GM23338 (cell line): ENCODE results near the gene SESN3. TPM values are rescaled to one million over a fixed set of nuclear protein-coding genes. Genes with fewer than 3 reads are reported as not detected.

Source experiments
- ATAC-seq: fragments of 200-7000 bp; cut with Tn5 transposase; 3 replicates; pipeline ENCODE4 v1.9.1; 2020
- DNase-seq: peaks from one replicate; pipeline ENCODE4 v3.0.0-alpha.2; 2015; ENCODE audit warnings: low spot score
- H2AFZ ChIP-seq: fragments of 200-600 bp; sonication (generic); 2 replicates; pipeline ENCODE4 v1.8.0; 2016; ENCODE audit warnings: antibody characterized with exemption, mild to moderate bottlenecking, moderate library complexity
- H3F3A ChIP-seq: fragments of 200-600 bp; sonication (generic); replicated peaks from 2 replicates; pipeline ENCODE4 v1.8.0; 2017; ENCODE audit warnings: antibody characterized with exemption, mixed run types, low read depth
- H3K27ac ChIP-seq: fragments of 200-600 bp; sonication (generic); 2 replicates; pipeline ENCODE4 v1.6.1; 2016; ENCODE audit warnings: low read depth
- H3K27me3 ChIP-seq: fragments of 200-600 bp; sonication (generic); 2 replicates; pipeline ENCODE4 v1.8.0; 2016; ENCODE audit warnings: mild to moderate bottlenecking, mixed run types, moderate library complexity; ENCODE audit not compliant: insufficient read depth
- H3K36me3 ChIP-seq: fragments of 200-600 bp; sonication (generic); 2 replicates; pipeline ENCODE4 v1.8.0; 2016; ENCODE audit warnings: mild to moderate bottlenecking; ENCODE audit not compliant: insufficient read depth
- H3K4me1 ChIP-seq: fragments of 200-600 bp; sonication (generic); 2 replicates; pipeline ENCODE4 v1.8.0; 2016; ENCODE audit warnings: mild to moderate bottlenecking, moderate library complexity; ENCODE audit not compliant: insufficient read depth
- H3K4me2 ChIP-seq: fragments of 200-600 bp; sonication (generic); 2 replicates; pipeline ENCODE4 v1.7.1; 2017; ENCODE audit warnings: mixed run types
- H3K4me3 ChIP-seq: fragments of 200-600 bp; sonication (generic); 2 replicates; pipeline ENCODE4 v1.6.1; 2016; ENCODE audit warnings: mixed run types
- H3K79me2 ChIP-seq: fragments of 200-600 bp; sonication (generic); replicated peaks from 2 replicates; pipeline ENCODE4 v1.8.0; 2017; ENCODE audit warnings: mild to moderate bottlenecking; ENCODE audit not compliant: insufficient read depth
- H3K9me2 ChIP-seq: fragments of 200-600 bp; sonication (generic); 2 replicates; pipeline ENCODE4 v1.8.0; 2017; ENCODE audit not compliant: insufficient read depth
- H4K20me1 ChIP-seq: fragments of 200-600 bp; sonication (generic); replicated peaks from 2 replicates; pipeline ENCODE4 v1.8.0; 2017; ENCODE audit warnings: mild to moderate bottlenecking; ENCODE audit not compliant: insufficient read depth
- H3K27ac Mint-ChIP-seq: 2 replicates; pipeline ENCODE4 v1.8.0; 2020; ENCODE audit warnings: inconsistent platforms, mild to moderate bottlenecking, moderate library complexity, mixed read lengths
- H3K27me3 Mint-ChIP-seq: 3 replicates; pipeline ENCODE4 v1.8.0; 2022; ENCODE audit warnings: low read depth, mild to moderate bottlenecking, moderate library complexity, mixed read lengths, inconsistent platforms; ENCODE audit not compliant: insufficient read depth, poor library complexity
- H3K36me3 Mint-ChIP-seq: 3 replicates; pipeline ENCODE4 v1.8.0; 2021; ENCODE audit warnings: low read depth, mild to moderate bottlenecking, inconsistent platforms, moderate library complexity, mixed read lengths
- H3K4me1 Mint-ChIP-seq: 3 replicates; pipeline ENCODE4 v1.8.0; 2020; ENCODE audit warnings: mild to moderate bottlenecking, inconsistent platforms, mixed read lengths
- H3K4me3 Mint-ChIP-seq: 3 replicates; pipeline ENCODE4 v1.8.0; 2021; ENCODE audit warnings: moderate library complexity, mild to moderate bottlenecking, inconsistent platforms, mixed read lengths
- H3K9me3 Mint-ChIP-seq: 3 replicates; pipeline ENCODE4 v1.8.0; 2020; ENCODE audit warnings: moderate library complexity, mild to moderate bottlenecking, inconsistent platforms, mixed read lengths
- CREB1 ChIP-seq: fragments of 250-450 bp; sonication (Bioruptor Pico); IDR thresholded peaks from 2 replicates; pipeline ENCODE4 v1.5.0; 2020; ENCODE audit warnings: low read depth, mild to moderate bottlenecking, moderate library complexity
- CTCF ChIP-seq, 2 experiments: fragments of 200-600 bp in 1 of 2; sonication (generic) in 1 of 2; conservative IDR thresholded peaks; 2 replicates each; pipeline versions ENCODE4 v1.5.1 to v1.6.1; 2016 to 2017; ENCODE audit warnings: antibody characterized with exemption in 2 of 2, low read depth in 2 of 2, mild to moderate bottlenecking in 2 of 2, moderate library complexity in 1 of 2
- ETS1 ChIP-seq: IDR thresholded peaks from 2 replicates; pipeline ENCODE4 v1.6.1; 2016; ENCODE audit warnings: antibody characterized with exemption
- EZH2 ChIP-seq: fragments of 200-600 bp; sonication (generic); IDR thresholded peaks from one replicate; pipeline ENCODE4 v1.8.0; 2017; ENCODE audit warnings: antibody characterized with exemption, mild to moderate bottlenecking, low read depth; ENCODE audit not compliant: unreplicated experiment
- EZH2phosphoT487 ChIP-seq: fragments of 200-600 bp; sonication (generic); IDR thresholded peaks from one replicate; pipeline ENCODE4 v1.8.1; 2018; ENCODE audit warnings: antibody characterized with exemption; ENCODE audit not compliant: unreplicated experiment
- JUNB ChIP-seq: IDR thresholded peaks from one replicate; pipeline ENCODE4 v1.6.1; 2016; ENCODE audit warnings: antibody characterized with exemption; ENCODE audit not compliant: unreplicated experiment
- NANOG ChIP-seq: IDR thresholded peaks from 2 replicates; pipeline ENCODE4 v1.6.1; 2016; ENCODE audit warnings: antibody characterized with exemption, borderline replicate concordance
- REST ChIP-seq: IDR thresholded peaks from one replicate; pipeline ENCODE4 v1.6.1; 2018; ENCODE audit warnings: antibody characterized with exemption; ENCODE audit not compliant: unreplicated experiment
- STAT1 ChIP-seq: IDR thresholded peaks from one replicate; pipeline ENCODE4 v1.6.1; 2016; ENCODE audit warnings: antibody characterized with exemption; ENCODE audit not compliant: unreplicated experiment
- ZNF114 ChIP-seq: fragments of 250-450 bp; sonication (Bioruptor Pico); IDR thresholded peaks from 2 replicates; pipeline ENCODE4 v1.5.0; 2020; ENCODE audit warnings: mild to moderate bottlenecking, moderate library complexity
- ZNF331 ChIP-seq: fragments of 250-450 bp; sonication (Bioruptor Pico); IDR thresholded peaks from 2 replicates; pipeline ENCODE4 v1.5.0; 2020; ENCODE audit warnings: low read depth, mild to moderate bottlenecking, moderate library complexity
- polyA plus RNA-seq: library from polyadenylated mRNA; unstranded; fragments of >200 nt; fragmentation: Nextera tagmentation; extraction: Ambion mirVana; gene quantifications from 2 replicates; pipeline ENCODE4 v1.2.1, GENCODE V29; 2016
- total RNA-seq: library from RNA; depleted of rRNA; stranded (reverse); fragments of >200 nt; shearing (Covaris generic); gene quantifications from 2 replicates; pipeline ENCODE4 v1.2.3, GENCODE V29; 2014

SESN3 gene
- total and polyA plus RNA-seq, 2 experiments from 2014 or later = 5.5 to 30.5 TPM

GRCh38 chr11:95232666-95233065 lies 1.7 kb upstream of the SESN3 start (continued):
- TF ChIP-seq REST (no peak), STAT1 (no peak)

- H2AFZ ChIP-seq = peak overlapping the region; percentile 72
- no peaks in the 10 kb centered on the region for H4K20me1 ChIP-seq
- H3K36me3 Mint-ChIP-seq = no peaks in the 10 kb centered on the region
- H3K79me2 ChIP-seq = peaks cover 30% of the 10 kb centered on the region
- ATAC-seq (peak; percentile 29), DNase-seq (peak; percentile 85)
- H3F3A ChIP-seq = no peaks in the 10 kb centered on the region
- peaks cover 15% of the 10 kb centered on the region for H3K27me3 Mint-ChIP-seq
- H3K4me1 Mint-ChIP-seq = peaks cover 42% of the 10 kb centered on the region
- no peaks in the 10 kb centered on the region; the same call in 2 of the 3 replicates for H3K9me3 Mint-ChIP-seq
- H3K4me1 ChIP-seq = peaks cover 41% of the 10 kb centered on the region
- H3K27ac Mint-ChIP-seq = no peak overlapping the region
- H3K36me3 ChIP-seq = no peaks in the 10 kb centered on the region
- H3K4me3 Mint-ChIP-seq = no peak overlapping the region
- peaks cover 31% of the 10 kb centered on the region for H3K27me3 ChIP-seq
- H3K4me2 ChIP-seq = peak overlapping the region; percentile 80
- H3K9me2 ChIP-seq = no peaks in the 10 kb centered on the region
- peak overlapping the region; percentile 52 for H3K4me3 ChIP-seq
- H3K27ac ChIP-seq = peak overlapping the region; percentile 52; the same call in 1 of the 2 replicates
- TF ChIP-seq ETS1 = no peak
- TF ChIP-seq STAT1 = no peak
- no peak for TF ChIP-seq ZNF114 (CRISPR knock-in tag)
- TF ChIP-seq EZH2phosphoT487 = no peak
- TF ChIP-seq CREB1 = no peak
- no peak for TF ChIP-seq CTCF (conservative IDR thresholded peaks at IDR 0.05; ENCODE audit: low read depth in 2 of 2)
- no peak for TF ChIP-seq ZNF331 (CRISPR knock-in tag)
- TF ChIP-seq JUNB = no peak
- no peak for TF ChIP-seq EZH2
- no peak for TF ChIP-seq NANOG
- TF ChIP-seq REST = no peak
These were observed 1.0 kb upstream of the SESN3 start for GRCh38 chr11:95231881-95232605.
